PC-3 (cell line): ENCODE data around the gene ANKRD11.

Source experiments
- CTCF ChIP-seq: fragments of 300-600 bp; sonication (generic); conservative IDR thresholded peaks from 2 replicates; pipeline ENCODE4 v1.5.1; 2017; ENCODE audit warnings: antibody characterized with exemption, low read depth, mild to moderate bottlenecking, low read length
- EZH2 ChIP-seq: fragments of 300-600 bp; sonication (generic); IDR thresholded peaks from one replicate; pipeline ENCODE4 v1.6.1; 2017; ENCODE audit warnings: antibody characterized with exemption, mild to moderate bottlenecking, low read length; ENCODE audit not compliant: unreplicated experiment
- EZH2phosphoT487 ChIP-seq: fragments of 300-600 bp; sonication (generic); IDR thresholded peaks from 2 replicates; pipeline ENCODE4 v1.6.1; 2018; ENCODE audit warnings: mild to moderate bottlenecking, antibody characterized with exemption, low read length, borderline replicate concordance

- no peak for TF ChIP-seq CTCF
- no peak for TF ChIP-seq EZH2
- TF ChIP-seq EZH2phosphoT487, result no peak
Measured at GRCh38 chr16:89502081-89502843, 11.9 kb upstream of the ANKRD11 start.
